Mesothelial cell of epicardium (in vitro differentiated cells): ENCODE data around the gene VCP. TPM values are rescaled to one million over a fixed set of nuclear protein-coding genes. Genes with fewer than 3 reads are reported as not detected.

Source experiments
- DNase-seq, 2 experiments: peaks; one replicate each; pipeline ENCODE4 v3.0.0; 2021; ENCODE audit warnings: low spot score in 2 of 2; ENCODE audit not compliant: unreplicated experiment in 2 of 2
- H3K27ac Mint-ChIP-seq: 2 replicates; pipeline ENCODE4 v1.8.0; 2021; ENCODE audit warnings: mixed read lengths
- H3K27me3 Mint-ChIP-seq: 2 replicates; pipeline ENCODE4 v1.8.0; 2021; ENCODE audit warnings: low read depth, mixed read lengths
- H3K36me3 Mint-ChIP-seq: 2 replicates; pipeline ENCODE4 v1.8.0; 2021; ENCODE audit warnings: mixed read lengths
- H3K4me1 Mint-ChIP-seq: 2 replicates; pipeline ENCODE4 v1.8.0; 2021; ENCODE audit warnings: mixed read lengths
- H3K4me3 Mint-ChIP-seq: 2 replicates; pipeline ENCODE4 v1.8.0; 2021; ENCODE audit warnings: mild to moderate bottlenecking, moderate library complexity, mixed read lengths
- H3K9me3 Mint-ChIP-seq: 2 replicates; pipeline ENCODE4 v1.8.0; 2021; ENCODE audit warnings: mixed read lengths
- CTCF ChIP-seq: fragments of 200-600 bp; sonication (generic); IDR thresholded peaks from one replicate; pipeline ENCODE4 v1.5.0; 2021; ENCODE audit warnings: antibody characterized with exemption; ENCODE audit not compliant: unreplicated experiment
- total RNA-seq: library from RNA; stranded (reverse); gene quantifications from 3 replicates; pipeline ENCODE4 v1.2.1, GENCODE V29; 2021

The VCP gene
- total RNA-seq, 1 donor from 2014 or later: 317 TPM

- Mint-ChIP-seq H3K27me3 (no peaks in the 10 kb centered on the region), H3K36me3 (peaks cover 14% of the 10 kb centered on the region), H3K4me1 (peaks cover 34% of the 10 kb centered on the region), H3K4me3 (no peak overlapping the region), H3K9me3 (no peaks in the 10 kb centered on the region), H3K27ac (no peak overlapping the region)
- TF ChIP-seq CTCF: no peak
- no peak for DNase-seq
Measured at GRCh38 chr9:35108946-35109575, 36.6 kb upstream of the VCP start.

- no peak for TF ChIP-seq CTCF
- H3K27me3 Mint-ChIP-seq: no peaks in the 10 kb centered on the region
- peaks cover 30% of the 10 kb centered on the region for H3K4me1 Mint-ChIP-seq
- H3K9me3 Mint-ChIP-seq: no peaks in the 10 kb centered on the region
- no peak for DNase-seq
- no peak overlapping the region for H3K4me3 Mint-ChIP-seq
- peaks cover 10% of the 10 kb centered on the region for H3K36me3 Mint-ChIP-seq
- no peak overlapping the region for H3K27ac Mint-ChIP-seq
Measured at GRCh38 chr9:35108461-35108860, 36.0 kb upstream of the VCP start.

- TF ChIP-seq CTCF: no peak
- DNase-seq: no peak
- Mint-ChIP-seq H3K4me1 (peaks cover 34% of the 10 kb centered on the region), H3K4me3 (no peak overlapping the region), H3K9me3 (no peaks in the 10 kb centered on the region), H3K27me3 (no peaks in the 10 kb centered on the region), H3K36me3 (peaks cover 10% of the 10 kb centered on the region), H3K27ac (no peak overlapping the region)
Measured at GRCh38 chr9:35107297-35108290, 35.2 kb upstream of the VCP start.

- Mint-ChIP-seq H3K36me3 (peaks cover 10% of the 10 kb centered on the region), H3K4me1 (peaks cover 35% of the 10 kb centered on the region), H3K27ac (no peak overlapping the region), H3K27me3 (no peaks in the 10 kb centered on the region), H3K4me3 (no peak overlapping the region), H3K9me3 (no peaks in the 10 kb centered on the region)
- no peak for TF ChIP-seq CTCF
- no peak for DNase-seq
Measured at GRCh38 chr9:35106343-35106730, 33.9 kb upstream of the VCP start.

GRCh38 chr9:35105571-35106342, 33.3 kb upstream of the VCP start:
- no peaks in the 10 kb centered on the region for H3K9me3 Mint-ChIP-seq

More at GRCh38 chr9:35105571-35106342, 33.3 kb upstream of the VCP start:
- no peaks in the 10 kb centered on the region for H3K27me3 Mint-ChIP-seq
- DNase-seq: no peak
- H3K36me3 Mint-ChIP-seq: peaks cover 10% of the 10 kb centered on the region
- peaks cover 34% of the 10 kb centered on the region for H3K4me1 Mint-ChIP-seq
- H3K4me3 Mint-ChIP-seq: no peak overlapping the region
- H3K27ac Mint-ChIP-seq: no peak overlapping the region
- TF ChIP-seq CTCF: no peak
